Fibroblast of lung (primary cell): ENCODE measurements around the gene ASIC1.

ENCODE experiments used
- EZH2 ChIP-seq: IDR thresholded peaks from 2 replicates; pipeline ENCODE4 v1.5.1; 2012; ENCODE audit warnings: low read length, control low read depth, mild to moderate bottlenecking; ENCODE audit errors: missing control alignments
- TF ChIP-seq, protein P1 (sequence below), 2 donors: IDR thresholded peaks in 1 of 2; conservative IDR thresholded peaks in 1 of 2; 1 replicate in 1 of 2; 2 replicates in 1 of 2; pipeline ENCODE4 v1.5.1; 2011 to 2012; ENCODE audit warnings: low read length in 2 of 2, control low read depth in 1 of 2, inconsistent platforms in 1 of 2, low read depth in 1 of 2, mild to moderate bottlenecking in 1 of 2

- TF ChIP-seq, protein P1, sequence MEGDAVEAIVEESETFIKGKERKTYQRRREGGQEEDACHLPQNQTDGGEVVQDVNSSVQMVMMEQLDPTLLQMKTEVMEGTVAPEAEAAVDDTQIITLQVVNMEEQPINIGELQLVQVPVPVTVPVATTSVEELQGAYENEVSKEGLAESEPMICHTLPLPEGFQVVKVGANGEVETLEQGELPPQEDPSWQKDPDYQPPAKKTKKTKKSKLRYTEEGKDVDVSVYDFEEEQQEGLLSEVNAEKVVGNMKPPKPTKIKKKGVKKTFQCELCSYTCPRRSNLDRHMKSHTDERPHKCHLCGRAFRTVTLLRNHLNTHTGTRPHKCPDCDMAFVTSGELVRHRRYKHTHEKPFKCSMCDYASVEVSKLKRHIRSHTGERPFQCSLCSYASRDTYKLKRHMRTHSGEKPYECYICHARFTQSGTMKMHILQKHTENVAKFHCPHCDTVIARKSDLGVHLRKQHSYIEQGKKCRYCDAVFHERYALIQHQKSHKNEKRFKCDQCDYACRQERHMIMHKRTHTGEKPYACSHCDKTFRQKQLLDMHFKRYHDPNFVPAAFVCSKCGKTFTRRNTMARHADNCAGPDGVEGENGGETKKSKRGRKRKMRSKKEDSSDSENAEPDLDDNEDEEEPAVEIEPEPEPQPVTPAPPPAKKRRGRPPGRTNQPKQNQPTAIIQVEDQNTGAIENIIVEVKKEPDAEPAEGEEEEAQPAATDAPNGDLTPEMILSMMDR (conservative IDR thresholded peaks at IDR 0.05 in 1 of 2, IDR thresholded peaks at IDR 0.05 in 1 of 2; ENCODE audit: low read depth in 1 of 2, low read length in 2 of 2): no peak
- TF ChIP-seq EZH2: no peak
These were observed 32.6 kb upstream of the ASIC1 start for GRCh38 chr12:50024805-50025186.
